NCI-H82 treated with DMSO at 0.1 percent for 48 hours (cell line): ENCODE results near the gene TMEM256.

Experiments used
- DNase-seq: peaks from one replicate; lab custom pipeline; 2025; ENCODE audit not compliant: unreplicated experiment; lab: John Stamatoyannopoulos, UW

Gene TMEM256

GRCh38 chr17:7431231-7431630 is 27.3 kb upstream of the TMEM256 start:
- DNase-seq, result no peak

GRCh38 chr17:7429722-7430121 is 25.8 kb upstream of the TMEM256 start:
- DNase-seq, result no peak

GRCh38 chr17:7428557-7428956 is 24.7 kb upstream of the TMEM256 start, which contains the start of gene SPEM3:
Gene SPEM3, plus strand, starts transcription at chr17:7428857. Its CDS starts 46 bp downstream, at chr17:7428903.
- DNase-seq, result no peak

GRCh38 chr17:7427549-7427948 is 23.7 kb upstream of the TMEM256 start:
- DNase-seq, result no peak

- no peak for DNase-seq
These were observed 23.1 kb upstream of the TMEM256 start for GRCh38 chr17:7426896-7427489.

- DNase-seq, result no peak
These were observed 22.4 kb upstream of the TMEM256 start for GRCh38 chr17:7426203-7426863.

- DNase-seq, result no peak
These were observed 21.9 kb upstream of the TMEM256 start for GRCh38 chr17:7425756-7426155.

GRCh38 chr17:7425316-7425715 is 21.4 kb upstream of the TMEM256 start, which contains the start of gene SPEM2:
Gene SPEM2, plus strand, starts transcription at chr17:7425616. Its CDS starts 73 bp downstream, at chr17:7425689.
- no peak for DNase-seq

GRCh38 chr17:7423679-7424078 is 19.8 kb upstream of the TMEM256 start:
- DNase-seq, result no peak

- no peak for DNase-seq
These were observed 17.3 kb upstream of the TMEM256 start for GRCh38 chr17:7421186-7421585.

GRCh38 chr17:7419819-7420610 is 16.1 kb upstream of the TMEM256 start, which contains the start of gene SPEM1:
Gene SPEM1, plus strand, starts transcription at chr17:7420324. Its CDS starts 61 bp downstream, at chr17:7420385.
- DNase-seq, result no peak

GRCh38 chr17:7418472-7419152 is 14.7 kb upstream of the TMEM256 start:
- no peak for DNase-seq

- DNase-seq, result no peak
These were observed 13.3 kb upstream of the TMEM256 start for GRCh38 chr17:7417056-7417655.

- no peak for DNase-seq
These were observed 12.4 kb upstream of the TMEM256 start for GRCh38 chr17:7416323-7416722.

GRCh38 chr17:7415784-7416183 is 11.9 kb upstream of the TMEM256 start:
- DNase-seq, result no peak

GRCh38 chr17:7414837-7415236 is 10.9 kb upstream of the TMEM256 start:
- DNase-seq, result no peak

- DNase-seq, result no peak
These were observed 9.6 kb upstream of the TMEM256 start for GRCh38 chr17:7413346-7413985.

- no peak for DNase-seq
These were observed 7.5 kb upstream of the TMEM256 start for GRCh38 chr17:7411427-7411750.

GRCh38 chr17:7410634-7411426 is 6.9 kb upstream of the TMEM256 start:
- no peak for DNase-seq

- DNase-seq, result no peak
These were observed 5.8 kb upstream of the TMEM256 start for GRCh38 chr17:7409716-7410115.
